ENCODE data around the gene IL22RA1. TPM values are rescaled to one million over a fixed set of nuclear protein-coding genes. Genes with fewer than 3 reads are reported as not detected.
A peak's percentile ranks its signal among the peaks of the same experiment; 100 is the strongest.

Gene IL22RA1
- total and polyA plus RNA-seq, 9 of the 15 experiments (the other 6 are each of a cell fraction or from before 2014, with no cell fraction given) = not detected

DNA sequence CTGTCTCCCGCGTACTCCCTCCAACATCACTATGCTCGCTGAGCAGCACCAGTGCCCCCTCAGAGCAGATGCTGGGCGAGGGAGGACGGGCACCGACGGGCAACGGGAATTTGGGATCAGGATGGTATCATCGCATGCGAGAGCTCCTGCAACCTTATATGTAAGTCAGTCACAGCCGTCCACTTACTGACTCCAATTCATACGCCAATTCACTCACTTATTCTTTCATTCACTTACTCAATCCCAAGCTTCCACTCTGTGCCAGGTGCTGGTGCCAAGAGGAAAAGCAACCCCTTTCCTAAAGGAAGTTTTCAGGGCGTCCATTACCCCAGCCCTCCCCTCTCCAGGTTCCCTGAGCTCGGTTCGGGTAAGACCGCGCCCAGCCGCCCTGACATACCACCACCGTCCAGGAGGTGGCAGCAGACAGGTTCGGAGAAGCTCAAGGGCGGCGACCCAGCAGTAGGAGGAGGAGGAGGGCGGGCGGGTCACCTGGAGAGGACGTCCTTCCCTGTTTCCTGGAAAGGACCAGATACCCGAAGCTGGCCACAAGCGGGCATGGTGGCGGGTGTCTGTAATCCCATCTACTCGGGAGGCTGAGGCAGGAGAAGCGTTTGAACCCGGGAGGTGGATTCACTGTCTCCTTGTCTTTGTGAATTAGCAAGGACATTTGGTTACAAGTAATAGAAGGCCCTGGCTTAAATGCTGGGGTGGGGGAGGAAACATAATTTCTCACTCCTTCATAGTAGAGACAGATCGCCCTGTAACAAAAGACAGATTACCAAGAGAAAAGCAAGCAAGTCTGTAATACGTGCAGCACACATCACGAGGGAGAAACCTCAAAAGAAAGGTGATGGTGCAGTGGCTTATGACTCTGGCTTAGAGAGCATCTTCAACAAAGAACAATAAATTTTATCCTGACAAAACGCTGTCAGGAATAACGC lies 7.6 kb upstream of the IL22RA1 start (continued):
- TF ChIP-seq, protein P1, sequence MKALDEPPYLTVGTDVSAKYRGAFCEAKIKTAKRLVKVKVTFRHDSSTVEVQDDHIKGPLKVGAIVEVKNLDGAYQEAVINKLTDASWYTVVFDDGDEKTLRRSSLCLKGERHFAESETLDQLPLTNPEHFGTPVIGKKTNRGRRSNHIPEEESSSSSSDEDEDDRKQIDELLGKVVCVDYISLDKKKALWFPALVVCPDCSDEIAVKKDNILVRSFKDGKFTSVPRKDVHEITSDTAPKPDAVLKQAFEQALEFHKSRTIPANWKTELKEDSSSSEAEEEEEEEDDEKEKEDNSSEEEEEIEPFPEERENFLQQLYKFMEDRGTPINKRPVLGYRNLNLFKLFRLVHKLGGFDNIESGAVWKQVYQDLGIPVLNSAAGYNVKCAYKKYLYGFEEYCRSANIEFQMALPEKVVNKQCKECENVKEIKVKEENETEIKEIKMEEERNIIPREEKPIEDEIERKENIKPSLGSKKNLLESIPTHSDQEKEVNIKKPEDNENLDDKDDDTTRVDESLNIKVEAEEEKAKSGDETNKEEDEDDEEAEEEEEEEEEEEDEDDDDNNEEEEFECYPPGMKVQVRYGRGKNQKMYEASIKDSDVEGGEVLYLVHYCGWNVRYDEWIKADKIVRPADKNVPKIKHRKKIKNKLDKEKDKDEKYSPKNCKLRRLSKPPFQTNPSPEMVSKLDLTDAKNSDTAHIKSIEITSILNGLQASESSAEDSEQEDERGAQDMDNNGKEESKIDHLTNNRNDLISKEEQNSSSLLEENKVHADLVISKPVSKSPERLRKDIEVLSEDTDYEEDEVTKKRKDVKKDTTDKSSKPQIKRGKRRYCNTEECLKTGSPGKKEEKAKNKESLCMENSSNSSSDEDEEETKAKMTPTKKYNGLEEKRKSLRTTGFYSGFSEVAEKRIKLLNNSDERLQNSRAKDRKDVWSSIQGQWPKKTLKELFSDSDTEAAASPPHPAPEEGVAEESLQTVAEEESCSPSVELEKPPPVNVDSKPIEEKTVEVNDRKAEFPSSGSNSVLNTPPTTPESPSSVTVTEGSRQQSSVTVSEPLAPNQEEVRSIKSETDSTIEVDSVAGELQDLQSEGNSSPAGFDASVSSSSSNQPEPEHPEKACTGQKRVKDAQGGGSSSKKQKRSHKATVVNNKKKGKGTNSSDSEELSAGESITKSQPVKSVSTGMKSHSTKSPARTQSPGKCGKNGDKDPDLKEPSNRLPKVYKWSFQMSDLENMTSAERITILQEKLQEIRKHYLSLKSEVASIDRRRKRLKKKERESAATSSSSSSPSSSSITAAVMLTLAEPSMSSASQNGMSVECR (CRISPR knock-in tag; IDR thresholded peaks at IDR 0.05) = 0 out of 2 replicates have a peak, but pooled peaks have one; percentile 9
- TF ChIP-seq KLF16 (IDR thresholded peaks at IDR 0.05) = 0 out of 2 replicates have a peak, but pooled peaks have one; percentile 36
- TF ChIP-seq NCOR1 (IDR thresholded peaks at IDR 0.05) = no peak
- peak; percentile 92 for TF ChIP-seq FOSL1 (tag; conservative IDR thresholded peaks at IDR 0.05)
- TF ChIP-seq KDM2B (CRISPR knock-in tag; IDR thresholded peaks at IDR 0.05) = no peak
- TF ChIP-seq, protein P2, sequence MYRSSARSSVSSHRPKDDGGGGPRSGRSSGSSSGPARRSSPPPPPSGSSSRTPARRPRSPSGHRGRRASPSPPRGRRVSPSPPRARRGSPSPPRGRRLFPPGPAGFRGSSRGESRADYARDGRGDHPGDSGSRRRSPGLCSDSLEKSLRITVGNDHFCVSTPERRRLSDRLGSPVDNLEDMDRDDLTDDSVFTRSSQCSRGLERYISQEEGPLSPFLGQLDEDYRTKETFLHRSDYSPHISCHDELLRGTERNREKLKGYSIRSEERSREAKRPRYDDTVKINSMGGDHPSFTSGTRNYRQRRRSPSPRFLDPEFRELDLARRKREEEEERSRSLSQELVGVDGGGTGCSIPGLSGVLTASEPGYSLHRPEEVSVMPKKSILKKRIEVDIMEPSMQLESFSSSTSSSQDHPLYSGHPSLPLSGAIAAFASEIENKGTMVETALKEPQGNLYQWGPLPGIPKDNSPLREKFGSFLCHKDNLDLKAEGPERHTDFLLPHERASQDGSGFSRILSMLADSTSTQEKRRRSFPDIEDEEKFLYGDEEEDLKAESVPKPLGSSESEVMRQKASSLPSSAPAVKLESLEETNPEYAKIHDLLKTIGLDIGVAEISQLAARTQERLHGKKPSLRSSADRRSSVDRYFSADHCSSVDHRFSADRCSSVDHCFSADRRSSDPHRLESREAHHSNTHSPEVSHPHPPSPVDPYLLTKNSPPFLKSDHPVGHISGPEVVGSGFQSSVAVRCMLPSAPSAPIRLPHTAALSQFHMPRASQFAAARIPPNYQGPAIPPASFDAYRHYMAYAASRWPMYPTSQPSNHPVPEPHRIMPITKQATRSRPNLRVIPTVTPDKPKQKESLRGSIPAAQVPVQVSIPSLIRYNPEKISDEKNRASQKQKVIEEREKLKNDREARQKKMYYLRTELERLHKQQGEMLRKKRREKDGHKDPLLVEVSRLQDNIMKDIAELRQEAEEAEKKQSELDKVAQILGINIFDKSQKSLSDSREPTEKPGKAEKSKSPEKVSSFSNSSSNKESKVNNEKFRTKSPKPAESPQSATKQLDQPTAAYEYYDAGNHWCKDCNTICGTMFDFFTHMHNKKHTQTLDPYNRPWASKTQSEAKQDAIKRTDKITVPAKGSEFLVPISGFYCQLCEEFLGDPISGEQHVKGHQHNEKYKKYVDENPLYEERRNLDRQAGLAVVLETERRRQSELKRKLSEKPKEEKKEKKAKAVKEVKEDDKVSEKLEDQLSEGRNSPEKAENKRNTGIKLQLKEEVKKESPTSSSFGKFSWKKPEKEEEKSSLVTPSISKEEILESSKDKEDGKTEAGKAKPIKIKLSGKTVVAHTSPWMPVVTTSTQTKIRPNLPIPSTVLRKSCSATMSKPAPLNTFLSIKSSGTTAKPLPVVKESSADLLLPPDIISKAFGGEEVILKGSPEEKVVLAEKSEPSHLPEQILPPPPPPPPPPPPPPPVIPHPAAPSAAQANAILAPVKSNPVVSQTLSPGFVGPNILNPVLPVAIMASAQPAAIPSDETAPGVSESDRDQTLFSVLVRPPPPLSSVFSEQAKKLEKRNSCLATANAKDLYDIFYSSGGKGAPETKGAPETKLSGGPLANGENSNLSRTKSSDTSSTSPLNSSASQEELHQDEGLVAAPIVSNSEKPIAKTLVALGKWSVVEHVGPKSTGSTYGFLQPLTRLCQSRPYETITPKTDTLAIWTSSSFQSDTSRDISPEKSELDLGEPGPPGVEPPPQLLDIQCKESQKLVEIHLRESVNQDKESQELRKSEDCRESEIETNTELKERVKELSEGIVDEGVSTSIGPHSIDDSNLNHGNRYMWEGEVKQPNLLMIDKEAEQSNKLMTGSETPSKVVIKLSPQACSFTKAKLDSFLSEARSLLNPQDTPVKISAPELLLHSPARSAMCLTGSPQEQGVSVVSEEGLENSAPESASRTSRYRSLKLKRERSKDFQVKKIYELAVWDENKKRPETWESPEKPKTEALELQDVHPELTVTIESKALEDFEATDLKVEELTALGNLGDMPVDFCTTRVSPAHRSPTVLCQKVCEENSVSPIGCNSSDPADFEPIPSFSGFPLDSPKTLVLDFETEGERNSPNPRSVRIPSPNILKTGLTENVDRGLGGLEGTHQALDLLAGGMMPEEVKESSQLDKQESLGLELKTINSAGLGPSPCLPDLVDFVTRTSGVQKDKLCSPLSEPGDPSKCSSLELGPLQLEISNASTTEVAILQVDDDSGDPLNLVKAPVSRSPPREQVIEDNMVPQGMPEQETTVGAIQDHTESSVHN (IDR thresholded peaks at IDR 0.05; ENCODE audit: borderline replicate concordance in 1 of 2, low read depth in 1 of 2) = no peak
- TF ChIP-seq, protein P3, sequence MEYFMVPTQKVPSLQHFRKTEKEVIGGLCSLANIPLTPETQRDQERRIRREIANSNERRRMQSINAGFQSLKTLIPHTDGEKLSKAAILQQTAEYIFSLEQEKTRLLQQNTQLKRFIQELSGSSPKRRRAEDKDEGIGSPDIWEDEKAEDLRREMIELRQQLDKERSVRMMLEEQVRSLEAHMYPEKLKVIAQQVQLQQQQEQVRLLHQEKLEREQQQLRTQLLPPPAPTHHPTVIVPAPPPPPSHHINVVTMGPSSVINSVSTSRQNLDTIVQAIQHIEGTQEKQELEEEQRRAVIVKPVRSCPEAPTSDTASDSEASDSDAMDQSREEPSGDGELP (CRISPR knock-in tag; IDR thresholded peaks at IDR 0.05; ENCODE audit: borderline replicate concordance) = peak; percentile 65; the same call in 1 of the 2 replicates
- peak; percentile 20; the same call in 1 of the 2 replicates for TF ChIP-seq JUND (IDR thresholded peaks at IDR 0.05; ENCODE audit: borderline replicate concordance, low read depth, low read length)
- TF ChIP-seq JUND (tag; IDR thresholded peaks at IDR 0.05; ENCODE audit: borderline replicate concordance, low read depth, low read length) = no peak; the same call in 2 of the 3 replicates

Measured in K562 (cell line).